AG08396 (cell line): ENCODE results near the gene ZNF488.

ENCODE experiments used
- DNase-seq: peaks from one replicate; pipeline ENCODE4 v3.0.0; 2012; ENCODE audit warnings: low spot score, mixed read lengths

ZNF488 gene

GRCh38 chr10:47330366-47330765 lies 53.7 kb downstream of the ZNF488 start:
- no peak for DNase-seq

- no peak for DNase-seq
Measured at GRCh38 chr10:47329855-47330254, 54.2 kb downstream of the ZNF488 start.

- DNase-seq: no peak
Measured at GRCh38 chr10:47326927-47327330, 57.2 kb downstream of the ZNF488 start.

DNA sequence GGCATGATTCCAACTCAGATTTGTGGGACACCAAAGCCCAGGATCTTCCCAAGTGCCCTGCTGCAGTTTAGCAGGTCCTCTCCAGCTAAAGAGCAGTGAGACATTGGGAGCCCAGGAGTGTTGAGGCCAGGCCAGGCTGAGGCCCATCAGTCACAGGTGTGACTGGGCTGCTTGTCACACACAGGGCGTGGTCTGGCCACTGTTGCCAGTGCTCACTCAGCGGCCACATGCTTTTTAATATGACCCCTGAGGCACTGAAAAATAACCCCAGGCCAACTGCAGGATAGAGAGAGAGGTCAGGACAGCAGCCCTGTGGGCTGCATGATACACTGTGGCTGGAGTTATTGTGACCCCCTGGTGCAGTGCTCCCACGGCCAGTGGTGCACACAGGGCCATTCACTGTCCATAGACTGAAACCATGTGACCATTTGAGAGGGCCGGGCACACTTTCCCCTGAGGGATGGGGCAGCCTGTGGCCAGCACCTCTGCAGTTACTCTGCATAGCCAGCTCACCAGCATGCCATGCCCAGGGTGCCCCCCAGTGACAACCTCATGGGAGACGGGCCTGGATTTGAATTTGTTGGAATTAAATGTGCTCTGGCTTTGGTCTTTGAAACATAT lies 57.7 kb downstream of the ZNF488 start:
- DNase-seq: no peak

DNA sequence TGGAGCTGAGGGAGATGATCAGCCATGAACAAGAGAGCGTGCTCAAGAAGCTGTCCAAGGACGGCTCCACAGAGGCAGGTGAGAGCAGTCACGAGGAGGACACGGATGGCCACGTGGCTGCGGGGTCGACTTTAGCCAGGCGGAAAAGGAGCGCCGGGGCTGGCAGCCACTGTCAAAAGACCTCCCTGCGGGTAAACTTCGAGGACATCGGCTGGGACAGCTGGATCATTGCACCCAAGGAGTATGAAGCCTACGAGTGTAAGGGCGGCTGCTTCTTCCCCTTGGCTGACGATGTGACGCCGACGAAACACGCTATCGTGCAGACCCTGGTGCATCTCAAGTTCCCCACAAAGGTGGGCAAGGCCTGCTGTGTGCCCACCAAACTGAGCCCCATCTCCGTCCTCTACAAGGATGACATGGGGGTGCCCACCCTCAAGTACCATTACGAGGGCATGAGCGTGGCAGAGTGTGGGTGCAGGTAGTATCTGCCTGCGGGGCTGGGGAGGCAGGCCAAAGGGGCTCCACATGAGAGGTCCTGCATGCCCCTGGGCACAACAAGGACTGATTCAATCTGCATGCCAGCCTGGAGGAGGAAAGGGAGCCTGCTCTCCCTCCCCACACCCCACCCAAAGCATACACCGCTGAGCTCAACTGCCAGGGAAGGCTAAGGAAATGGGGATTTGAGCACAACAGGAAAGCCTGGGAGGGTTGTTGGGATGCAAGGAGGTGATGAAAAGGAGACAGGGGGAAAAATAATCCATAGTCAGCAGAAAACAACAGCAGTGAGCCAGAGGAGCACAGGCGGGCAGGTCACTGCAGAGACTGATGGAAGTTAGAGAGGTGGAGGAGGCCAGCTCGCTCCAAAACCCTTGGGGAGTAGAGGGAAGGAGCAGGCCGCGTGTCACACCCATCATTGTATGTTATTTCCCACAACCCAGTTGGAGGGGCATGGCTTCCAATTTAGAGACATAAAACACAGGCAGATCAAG lies 58.5 kb downstream of the ZNF488 start:
- no peak for DNase-seq

DNA sequence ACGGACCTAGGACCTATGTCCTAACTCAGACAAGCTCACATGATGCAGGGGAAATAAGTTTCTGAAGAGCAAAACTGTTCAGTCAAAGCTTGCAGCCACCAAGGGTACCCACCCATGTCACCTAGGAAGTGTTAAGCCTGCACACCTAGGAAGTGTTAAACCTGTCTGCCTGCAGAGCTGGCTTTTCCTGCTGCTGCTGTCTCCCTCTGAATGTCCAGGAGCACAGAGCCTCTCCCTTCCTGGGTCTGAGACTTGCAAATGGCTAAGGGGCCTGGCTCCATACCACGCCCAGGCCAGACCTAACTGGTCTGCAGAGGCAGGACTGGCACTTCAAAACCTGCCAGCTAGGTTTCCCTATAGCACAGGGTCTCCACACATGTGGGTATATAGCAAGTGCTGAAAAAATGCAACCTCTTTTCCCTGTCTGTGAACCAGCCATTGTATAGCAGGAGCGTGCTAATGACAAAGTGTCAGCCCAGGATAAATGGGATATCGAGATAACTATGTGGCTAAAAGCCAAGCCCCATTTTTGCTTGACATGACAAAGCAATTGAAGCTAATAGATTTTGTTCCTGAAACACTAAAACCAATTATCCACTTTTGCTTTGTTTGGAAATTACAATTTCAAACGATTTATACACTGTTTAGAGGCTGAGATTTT lies 60.3 kb downstream of the ZNF488 start:
- DNase-seq: no peak

GRCh38 chr10:47323087-47323486 lies 61.0 kb downstream of the ZNF488 start:
- no peak for DNase-seq

- DNase-seq: no peak
Measured at GRCh38 chr10:47322300-47323061, 61.6 kb downstream of the ZNF488 start, which contains the start of gene GDF2. Gene GDF2, plus strand, starts transcription at chr10:47322454. Its CDS starts 215 bp downstream, at chr10:47322669.

DNA sequence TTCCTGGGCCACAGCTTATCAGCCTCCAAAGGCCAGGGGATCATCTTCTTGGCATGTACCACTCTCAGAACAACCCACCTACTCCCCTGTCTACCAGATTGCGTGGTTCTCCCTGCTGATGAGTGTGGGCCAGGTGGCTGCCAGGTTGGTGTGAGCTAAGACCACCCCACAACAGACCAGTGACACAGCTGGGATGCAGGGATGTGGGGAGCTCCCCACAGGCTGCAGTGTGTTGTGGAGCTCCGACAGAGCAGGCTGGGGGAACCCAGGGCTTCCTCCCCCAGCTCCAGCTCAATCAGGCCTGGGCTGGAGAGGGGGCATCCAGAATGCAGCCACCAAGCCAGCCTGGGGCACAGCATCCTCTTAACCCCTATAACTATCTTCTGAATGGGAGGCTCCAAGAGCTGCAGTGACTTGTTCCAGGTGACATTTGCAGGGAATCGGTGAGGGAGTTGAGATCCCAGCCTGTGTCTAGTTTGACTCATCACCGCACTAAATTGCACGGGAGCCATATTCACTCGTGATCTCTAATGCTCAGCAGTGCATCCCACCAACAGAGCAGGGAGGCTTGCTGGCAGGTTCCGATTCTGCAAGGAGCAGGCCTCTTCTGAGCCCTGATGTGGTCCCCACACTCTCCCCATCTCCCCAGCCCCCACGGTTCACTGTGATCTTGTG lies 62.4 kb downstream of the ZNF488 start:
- DNase-seq: no peak

- DNase-seq: no peak
Measured at GRCh38 chr10:47320812-47321211, 63.3 kb downstream of the ZNF488 start.

DNA sequence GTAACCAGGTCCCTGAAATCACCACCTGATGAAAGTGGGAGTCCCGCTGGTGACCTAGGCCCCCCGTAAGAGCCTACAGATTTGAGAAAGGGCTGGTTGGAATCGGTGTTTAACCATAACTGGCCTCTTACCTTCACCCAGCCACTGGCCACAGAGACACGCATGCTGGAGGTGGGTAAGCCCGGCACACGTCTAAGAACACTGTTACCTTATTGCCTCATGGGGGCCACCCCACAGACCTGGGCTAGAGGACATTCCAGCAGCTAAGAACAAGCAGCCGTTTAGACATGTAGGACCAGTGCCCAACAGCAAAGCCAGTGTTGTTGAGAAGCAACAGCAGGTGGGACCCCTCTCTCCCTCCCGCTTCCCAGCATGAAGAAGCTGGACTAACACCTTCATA lies 64.3 kb downstream of the ZNF488 start:
- no peak for DNase-seq

DNA sequence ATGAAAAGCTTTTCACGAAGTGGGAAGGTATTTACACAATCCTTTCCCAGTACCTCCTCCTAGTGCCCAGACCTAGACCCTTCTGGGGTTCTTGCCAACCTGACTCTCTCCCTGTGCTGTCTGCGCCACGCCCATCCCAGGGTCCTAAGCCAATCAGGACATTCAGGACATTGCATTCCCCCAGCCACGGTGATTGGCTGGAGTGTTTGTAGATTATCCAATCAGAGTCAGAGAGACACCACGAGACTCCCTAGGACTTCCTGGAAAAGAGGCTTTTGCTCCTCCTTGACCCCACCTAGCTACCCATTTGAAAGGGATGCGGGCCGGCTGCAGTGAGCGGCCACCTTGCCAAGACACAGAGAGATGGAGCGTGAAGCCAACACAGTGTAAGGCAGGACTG lies 65.4 kb downstream of the ZNF488 start:
- no peak for DNase-seq

DNA sequence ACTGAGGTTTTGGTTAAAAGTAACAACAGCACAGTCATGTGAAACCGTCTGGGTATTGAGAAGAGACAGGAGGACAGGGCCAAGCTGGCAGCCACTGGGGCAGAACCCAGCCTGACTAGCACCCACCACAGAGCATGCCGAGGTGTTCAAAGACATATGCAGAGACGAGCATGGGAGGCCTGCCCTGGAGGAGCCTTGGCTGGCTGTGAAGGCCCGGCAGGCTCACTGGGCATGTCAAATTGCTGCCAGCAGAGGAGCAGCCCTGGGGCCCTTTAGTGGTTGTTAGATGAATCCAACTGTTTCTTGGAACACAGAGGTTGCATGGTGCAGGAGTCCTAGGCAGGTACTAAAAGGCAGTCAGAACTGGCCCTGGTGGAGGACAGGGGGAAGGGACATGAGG lies 66.8 kb downstream of the ZNF488 start:
- no peak for DNase-seq

- DNase-seq: no peak
Measured at GRCh38 chr10:47316131-47316530, 68.0 kb downstream of the ZNF488 start.
